Measurements from ENCODE around the gene COG5.

COG5 gene

GRCh38 chr7:107461938-107462533 is 101.7 kb downstream of the COG5 start:
- no peaks in the 10 kb centered on the region for H4K20me1 ChIP-seq (ENCODE audit: control insufficient read depth, insufficient read depth, low read depth, low read length)
- no peaks in the 10 kb centered on the region for H3K79me2 ChIP-seq (ENCODE audit: control insufficient read depth, low read length)
- no peaks in the 10 kb centered on the region for H3K36me3 ChIP-seq (ENCODE audit: control insufficient read depth, low read length)
- H3K9me3 ChIP-seq (ENCODE audit: control insufficient read depth, insufficient read depth, low read length): no peaks in the 10 kb centered on the region
- no peaks in the 10 kb centered on the region for H3F3A ChIP-seq (ENCODE audit: control insufficient read depth, insufficient read depth)
- H3K27ac ChIP-seq (ENCODE audit: low read depth, low read length): no peak overlapping the region
- no peaks in the 10 kb centered on the region for H3K9me2 ChIP-seq (replicated peaks; ENCODE audit: control insufficient read depth, low read length)
- no peaks in the 10 kb centered on the region for H3K27me3 ChIP-seq (ENCODE audit: control insufficient read depth, low read length)
- H3K4me1 ChIP-seq (ENCODE audit: control insufficient read depth, low read length): no peaks in the 10 kb centered on the region
- TF ChIP-seq CTCF (IDR thresholded peaks at IDR 0.05; ENCODE audit: low read depth, low read length, poor library complexity, severe bottlenecking) (no peak), EZH2phosphoT487 (IDR thresholded peaks at IDR 0.05; ENCODE audit: borderline replicate concordance, low read length) (no peak)
- no peak overlapping the region for H3K4me2 ChIP-seq (ENCODE audit: low read length)
- no peak overlapping the region for H3K4me3 ChIP-seq (ENCODE audit: low read length)

- Histone ChIP-seq H3K4me3 (ENCODE audit: low read length) (no peak overlapping the region), H3K9me2 (replicated peaks; ENCODE audit: control insufficient read depth, low read length) (no peaks in the 10 kb centered on the region), H3K4me2 (ENCODE audit: low read length) (no peak overlapping the region), H3K27me3 (ENCODE audit: control insufficient read depth, low read length) (no peaks in the 10 kb centered on the region), H3K4me1 (ENCODE audit: control insufficient read depth, low read length) (no peaks in the 10 kb centered on the region), H3K27ac (ENCODE audit: low read depth, low read length) (no peak overlapping the region), H3F3A (ENCODE audit: control insufficient read depth, insufficient read depth) (no peaks in the 10 kb centered on the region), H3K79me2 (ENCODE audit: control insufficient read depth, low read length) (no peaks in the 10 kb centered on the region), H3K9me3 (ENCODE audit: control insufficient read depth, insufficient read depth, low read length) (no peaks in the 10 kb centered on the region), H4K20me1 (ENCODE audit: control insufficient read depth, insufficient read depth, low read depth, low read length) (no peaks in the 10 kb centered on the region), H3K36me3 (ENCODE audit: control insufficient read depth, low read length) (no peaks in the 10 kb centered on the region)
- no peak for TF ChIP-seq EZH2phosphoT487 (IDR thresholded peaks at IDR 0.05; ENCODE audit: borderline replicate concordance, low read length)
- TF ChIP-seq CTCF (IDR thresholded peaks at IDR 0.05; ENCODE audit: low read depth, low read length, poor library complexity, severe bottlenecking): no peak
Measured at GRCh38 chr7:107453388-107453787, 110.3 kb downstream of the COG5 start.

GRCh38 chr7:107450970-107451369 is 112.8 kb downstream of the COG5 start:
- TF ChIP-seq EZH2phosphoT487 (IDR thresholded peaks at IDR 0.05; ENCODE audit: borderline replicate concordance, low read length) (no peak), CTCF (IDR thresholded peaks at IDR 0.05; ENCODE audit: low read depth, low read length, poor library complexity, severe bottlenecking) (no peak)
- Histone ChIP-seq H3K36me3 (ENCODE audit: control insufficient read depth, low read length) (no peaks in the 10 kb centered on the region), H3K4me3 (ENCODE audit: low read length) (no peak overlapping the region)

More at GRCh38 chr7:107450970-107451369, 112.8 kb downstream of the COG5 start:
- Histone ChIP-seq H4K20me1 (ENCODE audit: control insufficient read depth, insufficient read depth, low read depth, low read length) (no peaks in the 10 kb centered on the region), H3K27me3 (ENCODE audit: control insufficient read depth, low read length) (no peaks in the 10 kb centered on the region), H3F3A (ENCODE audit: control insufficient read depth, insufficient read depth) (no peaks in the 10 kb centered on the region), H3K4me2 (ENCODE audit: low read length) (no peak overlapping the region), H3K9me3 (ENCODE audit: control insufficient read depth, insufficient read depth, low read length) (no peaks in the 10 kb centered on the region), H3K9me2 (replicated peaks; ENCODE audit: control insufficient read depth, low read length) (no peaks in the 10 kb centered on the region), H3K27ac (ENCODE audit: low read depth, low read length) (no peak overlapping the region), H3K4me1 (ENCODE audit: control insufficient read depth, low read length) (no peaks in the 10 kb centered on the region), H3K79me2 (ENCODE audit: control insufficient read depth, low read length) (no peaks in the 10 kb centered on the region)

All from DOHH2 (cell line).